Measurements from ENCODE around the gene ZBTB7C.

ZBTB7C gene

DNA sequence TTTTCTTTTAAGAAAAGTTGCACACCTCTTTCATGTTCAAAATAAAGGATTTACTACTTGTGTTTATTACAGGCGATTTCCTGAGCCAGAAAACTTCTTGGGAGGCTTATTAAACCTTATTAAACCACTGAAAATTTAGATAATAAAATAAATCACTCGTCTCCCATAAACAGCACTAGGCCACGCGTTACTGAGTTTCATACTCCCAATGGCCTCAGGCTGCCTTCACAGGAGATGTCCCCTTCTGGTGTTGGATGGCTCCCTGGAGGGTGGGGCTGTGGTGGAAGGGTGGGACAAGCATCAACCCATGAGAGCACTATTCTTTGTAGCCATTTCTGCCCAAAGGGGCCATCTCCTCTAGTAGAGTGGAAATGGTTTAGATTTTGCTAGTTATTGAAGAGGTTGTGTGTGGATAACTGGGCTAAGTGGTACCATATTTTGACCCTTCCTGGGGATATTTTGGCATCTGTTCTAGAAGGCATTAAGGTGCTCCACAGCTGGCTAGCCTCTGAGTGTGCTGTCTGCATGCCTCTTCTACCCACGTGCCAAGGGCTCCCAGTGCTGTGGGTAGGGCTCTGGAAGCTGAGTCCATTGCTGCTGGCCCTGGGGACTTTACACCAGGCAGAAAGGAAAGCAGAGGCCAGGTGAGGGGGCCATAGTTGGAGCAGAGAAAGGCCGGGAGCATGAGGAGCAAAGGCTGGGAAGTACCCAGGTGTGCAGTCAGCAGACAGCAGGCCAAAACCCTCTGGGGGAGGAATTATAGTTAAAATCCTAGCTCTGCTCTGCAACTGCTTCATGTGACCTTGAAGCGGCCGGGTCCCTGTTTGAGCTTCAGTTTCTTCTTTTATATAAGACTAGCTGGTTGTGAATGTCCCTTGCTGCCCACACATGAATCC is 357.0 kb downstream of the ZBTB7C start:
- no peak for DNase-seq

GRCh38 chr18:48050176-48050575 is 359.0 kb downstream of the ZBTB7C start:
- DNase-seq, result no peak

- no peak for DNase-seq
Observed at GRCh38 chr18:48049757-48050156, 359.4 kb downstream of the ZBTB7C start.

DNA sequence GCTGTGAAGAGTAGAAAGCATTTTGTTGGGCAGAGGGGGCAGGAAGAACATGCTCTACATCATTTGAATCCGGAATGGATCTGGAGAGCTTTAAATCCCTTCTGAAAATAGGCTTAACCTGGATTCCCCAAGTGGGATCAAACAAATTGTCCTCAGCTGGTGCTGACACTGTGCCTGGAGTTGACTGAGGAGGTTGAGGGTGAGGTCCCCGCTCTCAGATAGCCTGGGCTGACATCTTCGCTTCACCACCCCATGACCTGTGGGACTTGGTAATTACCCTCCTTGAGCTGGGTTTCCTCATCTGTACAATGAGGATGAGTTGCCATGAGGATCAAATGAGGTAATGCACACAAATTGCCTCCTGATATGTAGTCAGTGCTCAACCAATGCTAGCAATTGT is 360.9 kb downstream of the ZBTB7C start:
- no peak for DNase-seq

DNA sequence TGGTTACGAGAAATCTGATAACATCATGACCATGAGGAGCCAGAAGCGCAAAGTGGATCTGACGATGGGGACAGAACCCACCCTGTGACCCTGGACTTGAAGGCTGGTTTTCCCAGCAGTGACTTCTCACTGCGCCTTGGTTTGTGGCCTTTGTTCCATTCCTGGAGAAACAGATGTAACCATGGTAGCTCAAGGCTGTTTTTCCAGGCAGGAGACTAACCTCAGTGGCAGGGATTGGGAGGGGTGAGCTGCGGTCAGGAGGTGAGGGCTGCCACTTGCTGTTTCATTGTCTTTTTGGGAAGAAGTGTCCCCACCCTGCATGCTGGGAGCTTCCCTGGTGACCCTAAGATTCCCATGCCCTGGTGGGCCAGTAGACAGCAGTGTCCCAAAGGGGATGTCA is 362.3 kb downstream of the ZBTB7C start:
- no peak for DNase-seq

DNA sequence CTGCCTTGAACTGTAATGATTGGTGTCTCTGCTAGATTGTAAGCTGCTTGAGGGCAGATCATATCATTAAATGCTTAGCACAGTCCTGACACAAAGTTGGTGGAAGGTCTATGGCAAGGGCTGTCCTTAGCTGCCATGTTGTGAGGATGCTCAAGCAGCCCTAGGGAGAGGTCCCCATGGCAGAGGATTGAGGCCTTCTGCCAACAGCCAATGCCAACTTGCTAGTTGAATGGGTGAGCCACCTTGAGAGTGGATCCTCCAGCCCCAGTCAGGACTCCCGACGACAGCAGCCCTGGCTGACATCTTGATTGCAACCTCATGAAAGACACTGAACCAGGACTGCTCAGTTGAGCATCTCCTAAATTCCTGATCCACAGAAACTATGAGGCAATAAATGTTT is 363.4 kb downstream of the ZBTB7C start:
- DNase-seq, result no peak

GRCh38 chr18:48044944-48045343 is 364.2 kb downstream of the ZBTB7C start:
- DNase-seq, result no peak

- no peak for DNase-seq
Observed at GRCh38 chr18:48043166-48043565, 366.0 kb downstream of the ZBTB7C start.

GRCh38 chr18:48042431-48042830 is 366.8 kb downstream of the ZBTB7C start:
- no peak for DNase-seq

DNA sequence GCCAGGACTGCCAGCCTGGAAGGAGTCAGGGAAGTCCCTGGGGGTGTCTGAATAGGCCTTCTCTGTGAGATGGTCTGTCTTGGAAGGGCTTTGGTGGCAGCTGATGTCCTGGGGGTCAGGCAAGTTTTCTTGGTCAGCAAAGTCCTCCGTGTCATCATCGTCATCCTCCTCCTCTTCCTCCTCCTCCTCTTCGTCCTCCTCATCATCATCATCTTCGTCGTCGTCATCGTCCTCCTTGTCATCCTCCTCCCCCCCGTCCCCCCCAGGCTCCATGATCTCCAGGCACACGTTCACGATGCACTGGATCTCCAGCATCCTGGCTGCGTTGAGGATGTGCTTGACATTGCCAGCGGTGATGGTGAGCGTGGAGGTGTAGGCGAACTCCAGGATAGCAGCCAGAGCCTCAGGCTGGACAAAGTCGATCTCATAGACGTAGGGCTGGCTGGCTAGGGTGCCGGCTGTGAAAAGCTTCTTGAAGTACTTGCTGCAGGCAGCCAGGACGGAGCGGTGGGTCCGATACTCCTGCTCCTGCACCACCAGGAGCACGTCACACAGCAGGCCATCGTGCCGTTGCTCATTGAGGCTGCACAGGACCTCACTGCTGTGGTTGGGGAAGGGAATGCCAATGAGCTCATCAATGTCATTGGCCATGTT is 368.6 kb downstream of the ZBTB7C start:
- DNase-seq, result no peak

- no peak for DNase-seq
Observed at GRCh38 chr18:48039769-48040215, 369.4 kb downstream of the ZBTB7C start.

GRCh38 chr18:48038636-48039035 is 370.5 kb downstream of the ZBTB7C start:
- DNase-seq, result no peak

- no peak for DNase-seq
Observed at GRCh38 chr18:48037481-48038271, 371.5 kb downstream of the ZBTB7C start.

- DNase-seq, result no peak
Observed at GRCh38 chr18:48036641-48037421, 372.4 kb downstream of the ZBTB7C start.

- DNase-seq, result no peak
Observed at GRCh38 chr18:48036226-48036625, 373.0 kb downstream of the ZBTB7C start.

GRCh38 chr18:48035556-48035860 is 373.7 kb downstream of the ZBTB7C start:
- DNase-seq, result no peak

GRCh38 chr18:48034651-48035555 is 374.3 kb downstream of the ZBTB7C start:
- DNase-seq, result no peak

DNA sequence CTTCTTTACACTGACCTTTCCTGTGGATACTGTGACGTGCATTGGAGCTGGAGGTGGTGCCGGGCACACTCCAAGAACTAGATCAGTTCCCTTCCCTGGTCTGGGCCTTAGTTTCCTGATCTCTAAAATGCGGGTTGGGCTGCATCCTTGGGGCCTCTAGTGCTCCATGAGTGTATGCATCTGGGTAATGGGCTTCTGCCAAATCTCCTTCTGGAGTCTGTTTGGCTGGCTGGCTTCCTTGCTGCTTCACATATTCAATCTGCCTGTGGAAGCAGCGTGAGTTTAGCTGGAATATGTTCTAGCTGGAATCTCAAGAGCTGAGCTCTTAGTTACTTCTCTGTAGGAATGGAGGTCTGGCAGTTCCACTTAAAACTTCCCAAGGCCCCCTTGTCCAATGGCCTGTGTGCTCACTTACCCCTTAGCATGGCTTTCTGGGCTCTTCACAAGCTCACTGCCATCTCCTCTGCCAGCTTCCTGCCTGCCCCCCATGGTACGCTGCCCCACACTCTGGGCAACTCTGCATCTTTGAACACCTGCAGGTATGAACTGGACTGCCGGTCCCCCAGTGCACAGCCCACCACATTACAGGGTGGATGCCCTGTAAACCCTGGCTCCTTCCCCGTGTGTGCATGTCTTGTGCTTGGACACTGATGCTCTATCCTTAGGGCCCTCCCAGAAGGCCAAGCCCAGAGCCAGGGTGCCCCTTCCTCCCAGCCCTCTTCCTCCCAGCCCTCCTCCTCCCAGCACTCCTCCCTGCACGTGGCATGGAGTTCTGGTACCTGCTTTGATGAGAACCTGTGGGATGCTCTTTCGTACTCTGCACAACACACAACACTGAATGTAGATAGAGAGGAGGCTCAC is 375.2 kb downstream of the ZBTB7C start:
- no peak for DNase-seq

DNA sequence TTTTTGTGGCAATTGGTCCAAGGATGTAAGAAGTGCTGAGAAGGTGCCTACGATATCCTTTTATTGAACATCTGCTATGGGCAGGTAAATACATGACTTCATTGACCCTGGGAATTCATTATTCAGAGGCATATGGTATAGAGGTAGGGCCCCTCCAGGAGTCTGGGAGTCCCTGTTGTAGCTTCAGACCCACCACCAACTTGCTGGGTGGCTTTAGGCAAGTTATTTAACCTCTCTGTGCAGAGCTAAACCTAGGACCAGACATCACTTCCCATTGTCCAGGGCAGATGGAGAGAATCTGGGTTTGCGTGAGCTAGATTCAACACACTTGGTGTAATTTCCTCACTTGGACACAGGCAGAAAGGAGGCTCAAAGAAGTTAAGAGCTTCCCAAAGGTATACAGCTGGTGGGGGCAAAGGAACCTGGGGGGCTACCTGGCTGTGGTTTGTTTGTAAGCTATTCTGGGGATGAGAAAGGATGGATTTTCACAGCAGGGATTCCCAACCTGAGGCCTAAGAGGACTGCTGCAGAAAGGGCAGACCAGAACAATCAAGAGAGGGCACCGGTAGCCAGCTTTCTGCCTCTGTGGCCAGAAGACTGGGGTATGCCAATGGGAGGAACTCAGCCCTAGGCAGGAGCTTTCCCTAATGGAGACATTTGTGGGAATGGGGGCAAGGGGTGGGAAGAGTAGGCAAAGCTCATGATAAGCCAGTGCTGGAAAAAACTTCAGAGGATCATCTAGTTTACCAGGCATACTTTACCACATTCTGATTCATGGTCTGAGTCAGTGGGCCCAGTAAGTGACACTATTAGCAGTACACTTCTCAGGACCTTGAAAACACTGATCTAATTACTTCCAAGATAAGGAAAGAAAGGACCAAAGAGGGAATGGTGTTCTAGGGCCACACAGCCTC is 376.1 kb downstream of the ZBTB7C start:
- DNase-seq, result no peak
